GM19240 (cell line): ENCODE data around the gene MAD1L1.

Source experiments
- DNase-seq: peaks from one replicate; pipeline ENCODE4 v3.0.0; 2011; ENCODE audit warnings: low spot score; ENCODE audit not compliant: insufficient read length

MAD1L1 gene

DNA sequence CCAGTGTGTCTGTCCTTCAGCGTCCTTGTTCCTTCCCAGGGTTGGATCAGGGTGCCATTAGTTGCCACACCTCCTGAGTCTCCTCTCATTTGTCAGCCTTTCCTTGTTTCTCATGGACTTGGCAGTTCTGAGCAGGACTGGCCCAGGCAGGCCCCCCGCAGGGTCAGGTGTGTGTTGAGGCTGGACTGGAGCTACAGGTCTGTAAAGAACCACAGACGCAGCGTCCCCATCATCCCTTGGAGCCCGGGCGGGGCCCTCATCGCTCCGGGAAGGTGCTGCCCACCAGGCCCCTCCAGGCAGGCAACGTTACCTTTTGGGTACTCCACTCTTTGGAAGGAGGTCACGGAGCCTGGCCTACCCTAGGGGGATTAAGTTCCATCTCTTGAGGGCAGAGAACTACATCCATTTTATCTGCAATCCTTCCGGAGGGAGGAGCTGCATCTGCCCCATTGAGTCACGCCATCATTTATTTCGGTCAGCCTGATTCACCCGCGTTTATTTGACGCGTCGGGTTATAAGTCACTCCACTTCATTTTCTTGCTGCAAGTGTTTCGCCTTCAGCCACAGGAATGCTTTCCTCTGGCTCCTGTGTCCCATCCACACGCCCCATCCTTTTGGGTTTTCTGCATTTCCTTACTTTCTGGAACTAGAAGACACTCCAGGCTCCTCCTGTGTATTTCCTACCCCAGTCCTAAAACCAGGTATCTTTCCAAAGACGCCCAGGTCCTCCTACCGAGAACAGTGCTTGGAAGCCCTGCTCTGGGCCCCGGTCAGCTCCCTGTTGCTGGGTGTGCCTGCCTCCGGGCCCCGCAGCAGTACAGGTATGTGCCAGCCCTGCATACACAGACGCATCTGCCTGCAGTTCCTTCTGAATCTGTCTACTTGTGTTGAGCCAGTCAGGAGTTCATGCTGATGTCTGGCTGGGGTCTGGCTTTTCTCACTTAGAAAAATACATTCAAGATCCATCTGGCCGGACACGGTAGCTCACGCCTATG lies 141.9 kb downstream of the MAD1L1 start:
- DNase-seq: no peak

DNA sequence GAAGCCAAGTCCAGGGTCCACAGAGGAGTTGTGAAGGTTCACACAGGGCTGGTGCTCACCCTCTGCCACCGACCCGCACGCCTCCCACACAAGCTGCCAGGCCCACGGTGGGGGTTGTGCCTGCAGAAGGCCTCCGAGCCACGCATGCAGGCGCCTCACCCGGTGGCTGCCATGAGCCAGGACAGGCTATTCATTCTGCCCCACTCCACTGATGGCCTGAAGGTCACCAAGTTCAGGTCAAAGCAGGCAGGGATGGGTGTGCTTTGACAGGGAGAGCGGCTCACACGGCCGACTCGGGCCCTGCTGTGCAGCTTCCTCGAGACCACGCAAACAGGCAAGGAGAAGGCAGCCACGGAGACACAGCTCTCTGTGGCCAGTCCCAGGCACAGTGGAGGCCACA lies 143.9 kb downstream of the MAD1L1 start:
- no peak for DNase-seq

GRCh38 chr7:2087744-2088143 lies 145.0 kb downstream of the MAD1L1 start:
- DNase-seq: no peak

GRCh38 chr7:2086229-2086628 lies 146.5 kb downstream of the MAD1L1 start:
- no peak for DNase-seq

GRCh38 chr7:2085804-2086203 lies 146.9 kb downstream of the MAD1L1 start:
- DNase-seq: no peak

DNA sequence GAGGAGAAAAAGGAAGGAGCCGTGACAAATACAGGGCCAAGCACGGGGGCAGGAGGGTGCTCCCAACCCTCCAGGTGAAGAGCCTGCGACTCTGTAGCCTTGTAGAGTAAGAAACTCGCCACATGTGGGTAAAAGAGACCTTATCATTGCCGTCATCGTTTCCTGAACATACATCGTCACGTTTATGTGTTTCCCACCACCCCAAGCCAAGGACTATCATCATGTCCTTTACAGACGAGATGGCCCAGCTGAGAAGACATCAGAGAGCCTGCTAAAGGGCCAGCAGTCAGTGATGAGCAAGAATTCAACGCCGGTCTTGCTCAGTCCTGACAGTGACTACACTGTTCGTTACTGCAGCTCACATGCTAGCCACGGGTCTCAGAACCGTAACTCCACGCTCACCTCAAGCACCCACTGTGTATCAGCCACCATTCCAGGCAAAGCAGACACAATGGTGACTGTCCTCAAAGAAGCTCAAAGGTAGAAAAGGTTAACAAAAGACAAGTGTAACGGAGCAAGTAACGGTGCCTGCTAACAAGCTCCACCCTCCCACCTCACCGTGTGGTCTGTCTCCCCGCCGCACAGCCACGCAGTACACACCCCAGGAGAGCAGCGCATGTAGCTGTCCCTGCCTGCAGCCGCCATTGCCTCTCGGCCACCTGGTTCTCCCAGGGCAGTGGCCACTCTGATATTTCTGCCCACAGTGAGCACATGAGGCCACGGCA lies 147.8 kb downstream of the MAD1L1 start:
- DNase-seq: no peak

DNA sequence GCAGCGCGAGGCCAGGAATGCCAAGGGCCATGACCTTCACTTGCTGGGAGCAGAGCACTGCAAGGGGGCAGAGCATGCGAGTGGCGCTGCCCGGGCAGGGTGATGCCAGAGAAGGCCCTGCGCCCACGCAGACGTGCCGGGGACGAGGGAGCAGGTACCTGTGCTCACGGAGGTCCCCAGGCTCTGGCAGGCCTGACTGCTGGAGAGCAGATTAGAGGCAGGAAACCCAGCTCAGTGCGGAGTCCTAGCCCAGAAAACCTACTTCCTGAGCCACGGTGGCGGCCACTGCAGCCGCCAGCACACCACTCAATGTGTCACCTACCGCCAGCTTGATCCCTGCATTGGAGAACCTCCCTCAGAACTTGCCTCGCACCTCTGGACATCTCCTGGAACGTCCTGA lies 148.4 kb downstream of the MAD1L1 start:
- DNase-seq: no peak

GRCh38 chr7:2083362-2083761 lies 149.4 kb downstream of the MAD1L1 start:
- DNase-seq: no peak

DNA sequence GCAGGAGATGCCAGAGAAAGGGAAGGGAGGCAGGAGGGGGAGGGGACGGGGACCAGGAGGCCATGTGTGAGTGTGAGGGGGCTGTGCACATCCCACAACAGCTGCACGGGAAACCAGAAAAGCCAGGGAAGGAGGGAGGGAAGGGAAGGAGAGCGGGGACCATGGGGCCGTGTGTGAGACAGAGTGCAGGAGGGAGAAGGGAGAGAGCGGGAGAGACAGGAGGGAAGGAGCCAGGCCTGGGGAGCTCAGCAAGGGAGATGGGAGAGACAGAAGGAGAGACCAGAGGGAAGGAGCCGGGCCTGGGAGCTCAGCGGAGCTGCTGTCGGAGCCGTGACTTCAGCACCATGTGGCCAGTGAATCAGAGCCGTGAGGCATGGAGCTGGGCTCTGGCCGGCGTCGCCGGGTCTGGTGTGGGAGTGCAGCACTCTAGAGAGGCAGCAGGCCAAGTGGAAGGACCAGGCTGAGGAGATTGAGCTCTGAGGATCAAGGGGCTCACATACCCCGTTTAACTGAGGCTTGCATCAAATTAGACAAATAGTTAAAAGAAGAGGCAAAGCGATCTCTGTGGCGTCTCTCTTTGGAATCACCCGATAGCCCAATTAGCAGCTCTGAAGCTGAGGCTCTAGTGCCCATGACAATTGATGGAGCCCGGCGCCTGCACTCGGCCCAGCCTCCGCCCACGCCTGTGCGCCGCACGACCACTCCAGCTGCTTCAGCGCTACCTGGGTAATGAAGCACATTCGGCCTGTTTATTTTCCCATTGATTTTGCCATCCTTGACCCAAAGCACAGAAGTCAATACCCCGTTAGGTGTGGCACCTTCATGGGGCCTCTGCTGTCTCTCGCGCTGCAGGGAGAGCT lies 150.4 kb downstream of the MAD1L1 start:
- no peak for DNase-seq

GRCh38 chr7:2081526-2082135 lies 151.1 kb downstream of the MAD1L1 start:
- DNase-seq: no peak

DNA sequence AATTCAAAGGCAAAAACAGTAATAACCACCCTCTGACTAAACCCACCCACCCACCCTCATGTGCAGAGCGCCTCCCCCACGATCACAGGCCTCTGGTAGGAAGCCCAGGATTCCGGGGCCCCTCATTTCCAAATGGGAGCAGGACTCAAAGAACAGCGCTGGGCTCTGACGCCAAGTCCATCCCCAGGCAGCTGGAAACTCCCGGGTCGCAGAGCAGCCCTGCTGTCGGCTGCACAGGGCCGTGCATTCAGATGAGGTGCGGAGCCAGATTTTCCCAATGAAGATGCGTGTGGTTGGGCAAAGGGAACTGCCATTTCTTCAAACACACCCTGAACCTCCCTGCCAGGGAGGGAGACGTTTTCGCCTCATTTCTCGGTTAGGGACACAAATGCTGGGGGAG lies 152.3 kb downstream of the MAD1L1 start:
- DNase-seq: no peak

GRCh38 chr7:2080060-2080387 lies 152.7 kb downstream of the MAD1L1 start:
- no peak for DNase-seq

GRCh38 chr7:2079332-2080059 lies 153.2 kb downstream of the MAD1L1 start:
- no peak for DNase-seq

- no peak for DNase-seq
Observed at GRCh38 chr7:2078899-2079298, 153.8 kb downstream of the MAD1L1 start.

DNA sequence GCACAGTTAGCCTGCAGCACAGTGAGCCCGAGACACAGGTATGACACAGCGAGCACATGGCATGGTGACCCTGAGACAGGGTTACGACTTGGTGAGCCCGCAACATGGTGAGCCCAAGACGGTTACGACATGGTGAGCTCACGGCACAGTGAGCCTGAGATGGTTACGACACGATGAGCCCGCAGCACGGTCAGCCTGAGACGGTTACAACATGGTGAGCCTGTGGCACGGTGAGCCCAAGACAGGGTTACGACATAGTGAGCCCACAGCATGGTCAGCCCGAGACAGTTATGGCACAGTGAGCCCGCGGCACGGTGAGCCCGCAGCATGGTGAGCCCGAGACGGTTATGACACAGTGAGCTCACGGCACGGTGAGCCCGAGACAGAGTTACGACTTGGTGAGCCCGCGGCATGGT lies 156.1 kb downstream of the MAD1L1 start:
- DNase-seq: no peak

GRCh38 chr7:2075811-2076210 lies 156.9 kb downstream of the MAD1L1 start:
- no peak for DNase-seq

DNA sequence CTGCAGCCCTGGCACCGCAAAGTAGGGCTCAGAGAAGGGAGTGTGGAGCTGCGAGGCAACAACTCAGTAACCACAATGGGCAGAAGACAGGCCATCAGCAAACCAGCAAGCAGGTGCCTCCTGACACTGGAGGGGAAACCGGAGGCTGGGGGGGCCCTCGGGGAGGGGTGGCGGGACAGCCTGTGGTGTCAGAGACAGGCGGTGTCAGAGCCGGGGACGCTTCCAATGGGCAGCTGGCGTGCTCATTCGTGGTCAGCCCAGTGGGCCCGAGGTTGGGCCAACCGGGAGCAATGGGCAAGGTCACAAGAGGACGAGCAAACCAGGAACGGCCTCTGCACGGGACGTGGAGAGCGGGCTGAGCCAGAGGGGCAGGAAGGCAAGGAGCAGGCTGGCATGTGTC lies 158.1 kb downstream of the MAD1L1 start:
- DNase-seq: no peak

- DNase-seq: no peak
Observed at GRCh38 chr7:2072798-2073197, 159.9 kb downstream of the MAD1L1 start.

GRCh38 chr7:2072042-2072441 lies 160.7 kb downstream of the MAD1L1 start:
- DNase-seq: peak; percentile 84

DNA sequence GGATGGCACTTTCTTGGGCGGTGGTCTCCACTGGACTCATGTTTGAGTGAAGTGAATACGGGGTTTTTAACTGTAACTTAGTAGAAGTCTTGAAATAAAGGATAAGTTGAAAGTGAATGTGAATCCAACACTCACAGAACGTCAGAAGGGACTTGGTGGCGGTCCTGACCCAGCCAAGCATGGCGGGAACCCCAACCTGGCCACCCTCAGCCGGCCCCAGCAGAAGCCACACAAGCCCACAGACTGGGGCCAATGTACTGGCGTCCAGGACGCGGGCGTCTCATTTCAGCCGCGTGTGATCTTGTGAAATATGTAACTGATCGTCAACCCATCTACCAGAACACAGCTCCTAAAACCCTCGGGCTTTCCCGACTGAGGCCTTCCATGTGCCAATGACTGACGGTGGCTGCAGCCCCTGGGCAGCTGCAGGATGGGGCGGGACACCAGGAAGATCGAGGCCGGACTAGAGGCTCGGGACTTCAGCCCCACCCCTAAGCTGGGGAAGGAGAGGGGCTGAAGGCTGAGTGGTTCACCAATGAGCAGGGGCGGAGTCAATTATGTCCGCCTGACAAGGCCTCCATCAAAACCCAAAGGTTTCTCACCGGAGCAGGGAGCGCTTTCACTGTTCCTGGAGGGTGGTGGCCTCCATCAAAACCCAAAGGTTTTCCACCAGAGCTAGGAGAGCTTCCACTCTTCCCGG lies 161.5 kb downstream of the MAD1L1 start:
- no peak for DNase-seq
